ENCODE results near the gene DLGAP3.
A peak's percentile ranks its signal among the peaks of the same experiment; 100 is the strongest.

The DLGAP3 gene

GRCh38 chr1:34865573-34865972 is 63.9 kb downstream of the DLGAP3 start:
- DNase-seq, result peak in 1 of 6 experiments; percentile 44

DNA sequence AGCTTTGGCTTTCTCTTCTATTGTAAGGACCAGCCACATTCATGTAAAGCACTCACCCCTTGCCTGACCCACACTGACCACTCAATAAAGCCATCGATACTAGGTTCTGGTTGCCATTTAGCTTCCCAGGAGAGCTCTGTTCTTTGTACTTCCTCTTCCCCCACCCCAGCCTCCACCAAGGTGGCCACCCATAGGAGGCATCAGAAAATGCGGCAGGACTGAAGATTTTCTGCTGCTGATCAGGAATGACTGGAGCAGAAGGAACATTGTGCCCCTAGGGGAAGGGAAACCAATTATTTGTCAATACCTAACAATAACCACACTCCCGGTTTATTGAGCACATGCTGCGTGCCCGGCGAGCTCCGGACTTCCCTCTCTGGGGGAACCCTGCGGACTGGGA is 64.7 kb downstream of the DLGAP3 start:
- DNase-seq, result peak in 1 of 6 experiments; percentile 19

- DNase-seq, result peak in 2 of 6 experiments; percentile 10 to 28
Measured at GRCh38 chr1:34863501-34863900, 65.9 kb downstream of the DLGAP3 start.

- peak; percentile 57 to 83 (median 72) for DNase-seq
Measured at GRCh38 chr1:34859446-34860200, 69.8 kb downstream of the DLGAP3 start, which contains the start of gene SMIM12. Gene SMIM12 (minus strand): TSS chr1:34859749. CDS start chr1:34855977, 3,772 bp downstream.

- peak; percentile 22 to 71 (median 44) for DNase-seq
Measured at GRCh38 chr1:34858901-34859445, 70.5 kb downstream of the DLGAP3 start.

DNA sequence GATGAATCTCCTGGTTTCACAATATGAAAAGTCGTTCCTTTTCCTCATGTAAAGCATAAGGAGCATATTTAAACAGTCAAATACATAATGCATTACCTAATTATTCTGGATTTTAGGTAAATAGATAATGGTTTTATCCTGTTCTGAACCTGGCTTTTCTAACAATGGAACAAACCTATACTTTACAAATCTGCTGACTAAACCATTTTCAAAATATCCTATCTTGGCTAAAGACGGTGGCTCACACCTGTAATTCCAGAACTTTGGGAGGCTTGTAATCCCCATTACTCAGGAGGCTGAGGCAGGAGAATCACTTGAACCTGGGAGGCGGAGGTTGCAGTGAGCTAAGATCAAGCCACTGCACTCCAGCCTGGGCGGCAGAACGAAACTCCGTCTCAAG is 72.8 kb downstream of the DLGAP3 start:
- DNase-seq, result no peak

- DNase-seq, result peak; percentile 76 to 90 (median 86)
Measured at GRCh38 chr1:34852677-34853217, 76.7 kb downstream of the DLGAP3 start.

- no peak for DNase-seq
Measured at GRCh38 chr1:34851431-34852105, 77.9 kb downstream of the DLGAP3 start.

- no peak for DNase-seq
Measured at GRCh38 chr1:34850382-34850781, 79.1 kb downstream of the DLGAP3 start.

GRCh38 chr1:34847094-34847493 is 82.4 kb downstream of the DLGAP3 start:
- no peak for DNase-seq

- no peak for DNase-seq
Measured at GRCh38 chr1:34846265-34846664, 83.2 kb downstream of the DLGAP3 start.

- no peak for DNase-seq
Measured at GRCh38 chr1:34845131-34845901, 84.1 kb downstream of the DLGAP3 start.

DNA sequence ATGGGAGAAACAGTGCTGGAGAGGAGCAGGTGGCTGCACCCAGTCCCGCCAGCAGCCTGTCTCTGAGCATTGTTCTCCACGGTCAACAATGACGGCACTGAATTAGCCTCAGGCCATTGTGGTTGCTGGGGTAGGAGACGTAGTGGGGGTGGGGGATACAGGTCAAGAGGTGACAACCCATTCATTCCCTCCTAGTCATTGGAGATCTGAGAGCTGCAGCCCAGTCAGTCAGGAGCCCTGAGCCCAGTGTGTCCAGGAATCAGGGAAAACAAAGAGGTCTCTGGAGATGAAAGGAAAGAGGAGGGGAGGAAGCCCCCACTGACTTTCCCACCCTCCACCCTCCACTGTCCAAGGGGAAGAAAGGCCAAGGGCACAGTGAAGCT is 85.2 kb downstream of the DLGAP3 start:
- no peak for DNase-seq

DNA sequence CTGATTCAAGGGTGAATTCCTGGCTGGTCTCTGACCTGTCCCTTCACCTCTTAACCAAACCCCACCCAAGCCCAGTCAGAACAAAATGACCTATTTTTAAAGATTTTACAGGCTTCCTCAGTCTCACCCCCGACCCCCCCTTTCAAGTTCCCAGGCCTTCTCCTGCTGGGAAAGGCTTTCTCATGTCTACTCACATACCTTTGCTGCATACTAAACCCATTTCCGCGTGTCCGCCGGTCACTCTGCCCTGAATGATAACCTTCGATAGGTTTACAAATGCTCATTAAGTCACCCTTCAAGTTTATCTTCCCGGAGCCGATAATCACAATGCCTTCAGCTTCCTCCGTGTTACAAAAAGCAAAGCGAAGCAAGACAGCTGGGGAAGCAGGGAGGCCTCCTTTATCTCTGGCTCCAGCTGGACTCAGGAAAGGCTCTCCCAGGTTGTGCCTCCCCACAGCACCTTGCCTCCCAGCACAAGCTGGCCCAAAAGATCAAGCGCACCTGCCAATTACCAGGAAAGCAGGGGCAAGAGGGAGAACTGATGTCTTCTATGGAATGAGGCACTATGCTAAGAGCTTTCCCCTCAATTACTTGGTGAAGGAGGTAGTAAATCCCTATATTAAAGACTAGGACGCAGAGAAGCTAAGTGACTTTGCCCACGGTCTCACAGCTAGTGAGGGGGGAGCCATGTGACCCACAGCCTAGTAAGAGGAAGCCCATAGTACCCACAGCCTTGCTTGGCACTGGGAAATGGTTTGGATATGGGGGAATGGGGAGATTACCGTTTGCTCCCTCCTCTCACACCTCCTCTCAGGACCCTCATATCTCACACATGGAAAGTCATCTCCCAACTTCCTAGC is 85.8 kb downstream of the DLGAP3 start:
- no peak for DNase-seq

GRCh38 chr1:34842952-34843371 is 86.5 kb downstream of the DLGAP3 start:
- no peak for DNase-seq

- no peak for DNase-seq
Measured at GRCh38 chr1:34842073-34842472, 87.4 kb downstream of the DLGAP3 start.

DNA sequence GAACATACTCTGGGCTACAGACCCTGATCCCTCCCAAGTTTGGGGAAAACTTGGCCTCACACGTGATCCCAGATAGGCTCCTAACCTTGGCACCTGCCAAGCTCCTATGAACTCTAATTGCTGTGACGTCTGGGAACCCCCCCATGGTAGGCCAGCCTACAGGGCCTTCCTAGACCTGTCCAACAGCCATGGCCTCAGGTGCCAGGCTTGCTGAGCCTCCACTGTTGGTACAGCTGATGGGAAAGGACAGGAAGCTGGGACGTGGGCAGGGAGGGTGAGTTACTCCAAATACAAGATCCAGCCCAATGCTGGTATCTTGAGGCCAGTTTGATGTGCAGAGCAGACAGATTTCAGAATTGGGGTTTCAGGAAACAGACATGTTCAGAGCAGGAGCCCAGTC is 89.0 kb downstream of the DLGAP3 start:
- no peak for DNase-seq

DNA sequence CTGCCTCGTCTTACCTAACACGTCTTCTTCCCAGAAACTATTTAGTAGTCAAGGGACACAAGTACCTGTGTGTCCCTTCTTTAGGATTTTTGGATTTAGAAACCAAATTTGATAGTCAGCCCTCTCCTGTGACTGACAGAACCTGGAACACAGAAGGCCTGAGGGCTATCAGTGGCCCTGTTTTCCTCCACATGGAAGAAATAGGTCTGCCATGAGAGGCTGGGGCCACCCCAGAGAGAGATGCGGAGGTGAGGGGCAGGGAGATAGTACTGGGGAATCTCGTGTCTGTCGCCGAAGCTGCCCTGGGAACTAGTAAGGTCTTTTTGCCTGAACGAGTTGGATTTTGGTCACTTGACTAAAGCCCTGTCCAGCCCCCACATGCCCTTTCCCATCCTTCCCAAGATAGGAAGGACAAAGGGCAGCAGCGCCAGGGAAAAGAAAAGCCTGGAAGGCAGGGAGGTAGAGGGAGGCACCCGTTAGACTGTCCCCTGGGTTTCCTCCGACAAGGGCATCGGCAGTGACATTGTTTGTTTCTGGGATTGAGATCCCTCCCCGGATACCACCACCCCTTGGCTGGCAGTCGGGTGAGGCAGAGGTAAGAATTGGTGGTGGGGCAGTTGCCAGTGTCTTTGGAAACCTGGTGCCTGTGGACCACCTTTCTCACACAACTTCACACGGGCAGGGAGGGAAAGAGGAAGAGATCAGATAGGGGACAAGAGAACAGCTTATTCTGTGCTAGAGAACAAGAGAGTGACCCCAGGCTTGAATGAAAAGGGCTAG is 89.7 kb downstream of the DLGAP3 start:
- DNase-seq, result no peak

DNA sequence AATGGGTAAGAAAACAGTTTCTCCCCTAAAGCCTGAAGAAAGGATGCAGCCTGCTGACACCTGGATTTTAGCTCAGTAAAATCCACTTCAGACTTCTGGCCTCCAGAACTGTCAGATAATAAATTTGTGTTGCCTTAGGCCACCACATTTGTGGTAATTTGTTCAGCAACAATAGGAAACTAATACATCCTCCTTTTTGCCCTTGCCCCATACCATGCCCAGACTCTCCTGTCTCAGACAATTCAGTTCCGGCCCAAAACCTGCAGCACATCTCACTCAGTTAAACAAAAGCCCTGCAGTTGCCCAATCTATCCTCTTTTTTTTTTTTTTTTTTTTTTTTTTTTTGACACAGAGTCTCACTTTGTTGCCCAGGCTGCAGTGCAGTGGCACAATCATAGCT is 95.7 kb downstream of the DLGAP3 start:
- no peak for DNase-seq

- DNase-seq, result no peak
Measured at GRCh38 chr1:34831721-34832246, 97.7 kb downstream of the DLGAP3 start.

DNA sequence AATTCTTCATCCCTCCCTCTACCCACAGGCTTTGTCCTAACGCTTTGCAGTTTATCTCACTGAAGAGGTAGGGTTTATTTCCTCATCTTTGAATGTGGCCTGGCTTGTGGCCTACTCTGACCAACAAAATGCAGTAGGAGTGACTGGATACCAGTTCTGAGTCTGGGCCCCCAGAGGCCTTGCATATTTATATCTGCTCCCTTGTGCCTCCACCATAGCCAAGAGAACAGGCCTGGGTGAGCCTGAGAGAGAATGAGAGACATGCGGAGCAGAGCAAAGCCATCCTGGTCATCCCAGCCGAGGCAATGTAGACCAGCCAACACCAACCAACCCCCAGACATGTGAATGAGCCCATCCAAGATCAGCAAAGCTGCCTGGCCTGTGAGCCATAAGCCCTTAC is 100.2 kb downstream of the DLGAP3 start:
- no peak for DNase-seq

Measured in stimulated activated naive CD4-positive, alpha-beta T cell (primary cell).